A172 (cell line): ENCODE measurements around the gene NRTN. TPM values are rescaled to one million over a fixed set of nuclear protein-coding genes. Genes with fewer than 3 reads are reported as not detected.

Source experiments
- DNase-seq: peaks from one replicate; pipeline ENCODE4 v3.0.0-alpha.2; 2015; ENCODE audit warnings: low spot score
- total RNA-seq: library from RNA; depleted of rRNA; stranded (reverse); fragments of >200 nt; shearing (Covaris generic); gene quantifications from 2 replicates; pipeline ENCODE4 v1.2.3, GENCODE V29; 2014

Gene NRTN
- total RNA-seq, 1 experiment from 2014 or later = not detected

DNA sequence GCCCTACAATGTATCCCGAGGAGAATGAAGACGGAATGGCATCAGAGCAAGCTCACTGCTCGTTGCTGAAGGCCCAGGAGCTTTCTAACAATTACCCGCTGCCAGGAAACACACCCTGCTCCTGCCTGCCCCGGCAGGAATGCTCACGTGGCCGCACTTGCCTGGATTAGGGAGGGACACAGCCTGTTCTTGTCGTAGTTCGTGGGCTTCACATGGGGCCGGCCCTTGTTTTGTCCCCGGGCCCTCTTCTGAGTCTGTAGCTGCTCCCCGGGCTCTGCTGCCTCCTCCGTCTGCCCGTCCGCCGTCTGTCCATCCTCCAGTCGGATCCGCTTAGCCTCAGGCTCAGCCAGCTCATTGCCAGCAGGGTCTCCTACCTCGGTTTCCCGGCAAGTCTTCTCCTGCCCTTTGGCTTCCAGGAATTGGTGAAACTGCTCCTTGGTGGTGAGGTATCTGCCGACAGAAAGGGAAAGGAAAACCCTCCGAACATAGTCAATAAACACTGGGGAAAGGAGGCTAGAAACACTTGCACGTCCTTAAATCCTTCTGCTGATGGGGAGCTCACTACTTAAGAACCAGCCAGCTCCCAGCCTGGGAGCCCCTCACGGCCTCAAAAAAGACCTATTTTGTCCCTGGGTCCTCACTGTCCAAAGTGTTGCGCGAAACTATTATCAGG is 14.8 kb upstream of the NRTN start:
- no peak for DNase-seq

DNA sequence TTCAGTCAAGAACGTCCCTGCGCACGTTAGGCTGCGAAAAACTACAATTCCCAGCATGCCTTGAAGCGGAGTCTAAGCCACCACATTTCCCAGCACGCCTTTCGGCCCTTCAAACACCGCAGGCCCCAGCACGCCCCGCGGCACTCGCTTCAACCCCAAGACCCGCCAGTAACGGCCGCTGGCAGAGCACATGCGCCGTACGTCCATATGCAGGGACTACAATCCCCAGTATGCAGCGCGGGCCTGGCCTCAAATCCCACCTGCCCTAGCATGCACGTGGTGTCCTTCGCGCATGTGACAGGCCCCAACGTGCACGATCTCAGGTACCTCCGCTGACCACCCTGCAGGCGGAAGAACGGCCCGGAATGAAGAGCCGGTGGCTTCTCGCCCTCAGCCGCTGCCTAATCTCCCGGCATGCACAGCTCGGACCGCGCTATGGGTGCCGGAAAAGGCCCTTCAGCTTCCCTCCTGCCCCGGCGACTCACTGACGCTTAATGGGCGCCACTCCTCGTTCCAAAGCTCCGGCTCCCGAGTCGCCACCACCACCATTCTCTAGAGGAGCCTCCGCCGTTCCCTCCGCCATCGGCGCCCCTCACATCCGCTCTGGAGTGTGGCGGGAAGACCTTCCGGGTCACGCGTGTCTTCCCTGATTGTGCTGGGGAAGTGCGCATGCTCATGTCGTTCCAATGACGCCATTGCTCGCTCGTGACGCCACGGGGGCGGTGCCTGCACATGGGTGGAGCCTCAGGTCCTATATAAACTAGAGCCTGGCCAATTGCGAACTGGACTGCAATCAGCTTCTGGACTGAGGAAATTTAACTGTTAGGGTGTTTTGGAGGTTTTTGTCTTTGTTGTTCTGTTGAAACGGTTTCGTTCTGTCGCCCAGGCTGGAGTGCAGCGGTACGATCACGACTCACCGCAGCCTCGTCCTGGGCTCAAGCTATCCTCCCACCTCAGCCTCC is 14.0 kb upstream of the NRTN start, which contains the start of gene DUS3L:
Gene DUS3L, minus strand, starts transcription at position 605 of the 962 bp plus-strand sequence. Its CDS starts 22 bp downstream, at position 583.
- DNase-seq = peak; percentile 97

DNA sequence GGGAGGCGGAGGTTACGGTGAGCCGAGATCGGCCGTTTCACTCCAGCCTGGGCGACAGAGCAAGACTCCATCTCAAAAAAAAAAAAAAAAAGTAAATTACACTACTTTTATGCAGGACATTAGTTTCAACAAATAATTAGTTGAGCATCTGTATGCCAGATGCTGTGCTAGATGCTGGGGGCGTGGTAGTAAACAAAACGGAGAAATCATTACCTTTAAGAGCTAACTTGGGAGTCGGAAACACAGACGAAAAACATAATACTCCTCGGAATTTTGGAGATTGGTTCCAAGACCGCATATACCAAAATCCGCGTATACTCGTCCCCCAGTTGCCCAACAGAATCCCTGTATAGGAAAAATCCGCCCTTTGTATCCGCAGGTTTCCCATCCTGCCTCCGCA is 12.6 kb upstream of the NRTN start:
- no peak for DNase-seq

DNA sequence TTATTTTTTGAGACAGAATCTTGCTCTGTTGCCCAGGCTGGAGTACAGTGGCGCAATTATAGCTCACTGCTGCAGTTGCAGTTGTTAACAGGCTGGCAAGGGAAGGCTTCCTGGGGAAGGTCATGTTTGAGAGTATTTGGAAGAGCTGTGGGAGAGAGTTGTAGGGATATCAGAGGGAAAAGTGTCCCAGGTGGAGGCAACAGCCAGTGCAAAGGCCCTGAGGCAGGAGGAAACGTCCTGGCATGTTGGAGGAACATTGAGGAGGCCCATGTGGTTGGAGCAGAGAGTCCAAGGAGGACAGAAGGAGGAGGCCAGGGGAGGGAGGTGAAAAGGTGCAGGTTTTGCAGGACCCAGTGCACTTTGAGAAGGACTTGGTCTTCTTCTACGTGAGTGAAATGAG is 11.7 kb upstream of the NRTN start:
- DNase-seq = no peak

DNA sequence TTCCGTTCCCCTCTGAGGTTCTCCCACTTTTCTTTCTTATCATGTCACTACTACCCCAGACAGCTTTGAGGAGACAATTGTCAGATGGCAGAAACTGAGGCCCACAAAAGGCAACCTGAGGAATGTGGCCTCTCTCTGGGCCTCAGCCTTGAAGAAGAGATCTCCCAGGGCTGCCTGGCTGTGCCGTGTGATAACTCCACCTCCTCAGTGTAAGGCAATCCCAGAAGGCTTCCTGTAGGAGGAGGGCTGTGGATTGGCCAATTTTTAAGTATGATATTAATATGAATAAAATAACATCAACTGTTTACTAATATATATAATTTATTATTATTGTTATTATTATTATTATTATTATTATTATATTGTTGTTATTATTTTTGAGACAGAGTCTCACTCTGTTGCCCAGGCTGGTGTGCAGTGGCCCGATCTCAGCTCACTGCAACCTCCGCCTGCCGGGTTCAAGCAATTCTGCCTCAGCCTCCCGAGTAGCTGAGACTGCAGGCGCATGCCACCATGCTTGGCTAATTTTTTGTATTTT is 9.4 kb upstream of the NRTN start:
- DNase-seq = no peak

DNA sequence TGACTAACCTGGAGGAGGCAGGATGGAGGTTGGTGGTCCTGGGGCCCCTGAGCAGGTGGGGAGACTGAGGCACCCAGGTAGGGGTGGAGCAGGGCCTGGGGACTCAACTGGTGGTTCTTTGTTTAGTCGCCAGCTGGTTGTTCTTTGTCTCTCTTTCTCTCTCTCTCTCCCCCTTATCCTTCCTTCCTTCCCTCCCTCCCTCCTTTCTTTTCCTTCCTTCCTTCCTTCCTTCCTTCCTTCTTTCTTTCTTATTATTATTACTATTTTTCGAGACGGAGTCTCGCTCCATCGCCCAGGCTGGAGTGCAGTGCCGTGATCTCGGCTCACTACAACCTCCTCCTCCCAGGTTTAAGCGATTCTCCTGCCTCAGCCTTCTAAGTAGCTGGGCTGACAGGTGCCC is 6.6 kb upstream of the NRTN start:
- DNase-seq = no peak

DNA sequence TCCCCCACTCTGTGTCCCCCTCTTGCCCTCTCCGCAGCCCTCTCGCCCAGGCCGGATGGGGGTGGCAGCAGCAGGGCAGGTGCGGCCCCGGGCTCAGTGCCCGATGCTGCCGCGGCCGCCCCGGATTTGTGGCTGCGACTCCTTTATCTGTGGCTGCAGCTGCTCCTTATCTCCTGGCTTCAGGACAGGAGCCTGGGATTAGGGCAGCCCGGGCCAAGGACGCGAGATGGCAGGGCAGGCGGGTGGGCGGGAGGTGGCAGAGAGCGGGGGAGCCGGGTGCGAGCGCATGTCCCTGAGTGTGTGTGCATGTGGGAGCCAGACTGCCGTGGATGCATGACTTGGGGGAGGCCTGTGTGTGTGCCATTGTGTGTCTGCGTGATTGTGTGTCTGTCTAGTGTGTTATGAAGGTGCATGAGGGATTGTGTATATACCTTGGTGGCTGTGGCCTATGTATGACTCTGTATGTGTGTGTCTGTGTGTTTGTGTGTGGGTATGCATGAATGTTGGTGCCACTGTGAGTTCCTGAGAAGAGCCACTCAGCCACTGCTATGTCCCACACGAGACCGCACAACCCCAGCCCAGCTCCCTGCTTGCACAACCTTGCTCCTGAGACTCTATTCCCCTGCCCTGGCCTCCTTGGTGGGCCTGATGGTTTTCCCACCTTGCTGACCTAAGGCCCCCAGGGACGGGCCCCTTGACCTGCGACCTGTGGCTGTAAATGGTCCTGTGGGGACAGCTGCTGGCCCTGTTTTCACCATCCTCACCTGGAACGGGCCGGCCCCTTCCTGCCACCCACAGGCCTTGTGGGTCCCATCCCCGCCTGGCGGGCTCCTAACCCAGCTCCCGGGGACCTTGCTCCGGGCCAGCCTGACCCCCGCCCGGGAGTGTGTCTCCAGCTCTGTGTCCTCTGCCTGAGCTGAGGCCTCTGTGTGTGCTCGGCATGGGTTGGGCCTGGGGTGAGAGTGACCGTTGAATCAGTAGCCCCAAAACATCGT is 5.3 kb upstream of the NRTN start:
- no peak for DNase-seq

DNA sequence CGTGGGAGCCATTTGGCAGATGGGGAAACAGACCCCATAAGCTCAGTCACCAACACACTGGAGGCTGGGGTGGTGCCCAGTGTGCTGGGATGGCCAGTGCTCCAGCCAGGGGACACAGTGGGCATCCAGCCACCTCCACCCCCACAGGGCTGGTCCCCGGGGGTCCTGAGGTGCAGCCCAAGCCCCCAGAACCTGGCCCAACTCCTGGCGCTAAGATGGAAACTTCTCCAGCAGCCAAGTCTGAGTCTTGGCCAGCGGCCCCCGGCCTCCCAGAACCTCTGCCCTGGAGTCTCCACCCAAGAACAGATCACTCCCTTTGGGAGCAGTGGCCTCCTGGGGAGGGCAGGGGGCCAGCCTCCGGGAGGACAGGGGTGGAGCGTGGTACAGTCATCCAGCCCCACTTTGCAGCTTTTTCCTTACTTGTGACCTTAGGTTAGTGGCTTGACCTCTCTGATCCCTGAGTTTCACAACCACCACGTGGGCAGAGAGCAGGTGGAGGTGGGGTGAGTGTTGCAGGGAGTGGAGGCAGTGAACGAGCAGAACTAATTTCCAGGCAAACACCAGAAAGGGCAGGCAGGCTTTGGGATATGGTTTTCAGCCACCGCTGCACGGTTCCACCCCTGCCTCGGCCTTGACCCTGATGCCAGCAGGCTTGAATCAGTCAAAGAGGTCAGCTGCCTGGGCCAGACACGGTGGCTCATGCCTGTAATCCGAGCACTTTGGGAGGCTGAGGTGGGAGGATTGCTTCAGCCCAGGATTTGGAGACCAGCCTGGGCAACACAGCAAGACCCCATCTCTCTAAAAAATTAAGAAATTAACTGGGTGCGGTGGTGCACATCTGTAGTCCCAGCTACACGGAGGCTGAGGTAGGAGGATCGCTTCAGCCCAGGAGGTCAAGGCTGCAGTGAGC is 4.3 kb upstream of the NRTN start:
- DNase-seq = no peak

DNA sequence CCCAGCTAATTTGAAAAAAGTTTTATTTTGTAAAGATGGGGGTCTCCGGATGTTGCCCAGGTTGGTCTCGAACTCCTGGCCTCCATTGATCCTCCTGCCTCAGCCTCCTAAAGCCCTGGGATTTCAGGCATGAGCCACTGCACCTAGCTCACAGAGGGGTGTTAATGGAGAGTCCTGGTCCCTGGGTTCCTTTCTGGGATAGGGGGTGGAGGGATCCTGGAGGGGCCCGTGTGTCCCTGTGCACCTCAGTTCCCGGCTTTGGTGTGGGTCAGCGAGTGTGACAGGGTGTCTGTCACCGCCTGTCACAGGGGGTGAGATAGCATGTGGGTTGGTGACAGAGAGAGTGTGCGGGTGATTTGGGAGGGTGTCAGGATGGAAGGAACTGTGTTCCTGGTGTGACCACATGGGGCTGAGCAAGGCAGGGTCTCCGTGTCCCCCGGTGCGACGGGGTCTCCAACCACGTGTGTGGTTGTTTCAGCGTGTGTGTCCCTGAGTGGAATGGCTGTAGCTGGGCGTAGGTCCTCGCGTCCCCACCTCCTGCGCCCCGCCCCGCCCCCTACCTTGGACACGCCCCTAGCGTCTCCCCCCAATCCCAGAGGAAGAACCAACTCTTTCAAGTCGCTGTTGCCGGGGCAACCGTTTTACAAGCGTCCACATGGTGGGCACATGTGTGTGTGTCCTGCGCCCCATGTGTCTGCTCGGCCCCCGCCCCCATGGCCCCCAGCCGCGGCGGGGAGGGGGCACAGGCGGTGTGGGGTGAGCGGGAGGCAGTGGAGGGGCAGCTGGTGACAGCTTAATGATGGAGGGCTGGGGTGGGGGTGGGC is 2.9 kb upstream of the NRTN start:
- DNase-seq = no peak

DNA sequence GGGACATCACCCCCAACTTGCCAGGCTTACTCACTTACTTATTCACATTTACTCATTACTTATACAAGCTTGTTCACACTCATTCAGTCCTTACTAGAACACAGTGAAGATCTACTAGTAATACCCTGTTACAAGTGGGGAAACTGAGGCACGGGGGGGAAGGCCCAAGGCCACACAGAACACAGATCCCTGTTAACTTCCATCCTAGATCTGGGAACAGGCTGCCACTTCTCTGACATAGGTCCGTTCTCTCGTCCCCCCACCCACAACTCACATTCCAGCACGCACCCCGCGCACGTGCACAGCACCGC is 1.5 kb upstream of the NRTN start:
- DNase-seq = no peak

DNA sequence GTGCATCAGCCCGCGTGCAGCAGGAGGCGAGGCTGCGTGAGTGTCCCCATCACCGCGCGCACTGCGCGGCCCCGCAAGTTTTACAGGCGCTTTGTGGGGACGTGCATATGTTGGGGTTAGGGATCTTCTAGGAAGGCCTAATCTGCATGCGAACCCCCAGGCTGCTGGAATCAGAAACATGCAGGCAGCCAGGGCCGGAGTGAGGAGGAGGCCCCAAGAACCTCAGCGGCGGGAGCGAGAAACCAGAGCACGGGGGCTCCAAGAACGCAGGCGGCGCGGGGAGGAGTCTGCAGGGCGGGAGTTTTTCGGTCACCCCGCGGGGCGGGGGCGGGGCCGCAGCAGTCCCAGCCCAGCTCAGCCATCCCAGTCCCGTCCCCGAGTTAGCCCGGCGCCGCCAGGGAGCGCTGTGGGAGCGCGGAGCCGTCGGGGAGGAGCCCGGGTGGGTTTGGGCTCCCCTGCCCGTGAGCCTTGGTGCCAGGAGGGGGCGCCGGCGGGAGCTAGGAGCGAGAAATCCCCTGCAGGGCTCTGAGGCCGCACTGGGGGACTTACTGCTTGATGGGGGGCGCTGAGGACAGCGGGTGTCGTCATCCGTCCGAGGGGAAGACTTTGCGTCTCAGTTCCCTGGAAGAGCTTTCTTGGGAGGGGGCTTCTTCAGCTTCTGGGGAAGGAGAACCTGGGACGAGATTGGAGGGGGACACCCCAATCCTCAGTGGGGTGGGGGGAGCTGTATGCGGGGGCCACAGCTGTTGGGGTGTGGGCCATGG is 933 bp upstream of the NRTN start:
- DNase-seq = peak; percentile 73

DNA sequence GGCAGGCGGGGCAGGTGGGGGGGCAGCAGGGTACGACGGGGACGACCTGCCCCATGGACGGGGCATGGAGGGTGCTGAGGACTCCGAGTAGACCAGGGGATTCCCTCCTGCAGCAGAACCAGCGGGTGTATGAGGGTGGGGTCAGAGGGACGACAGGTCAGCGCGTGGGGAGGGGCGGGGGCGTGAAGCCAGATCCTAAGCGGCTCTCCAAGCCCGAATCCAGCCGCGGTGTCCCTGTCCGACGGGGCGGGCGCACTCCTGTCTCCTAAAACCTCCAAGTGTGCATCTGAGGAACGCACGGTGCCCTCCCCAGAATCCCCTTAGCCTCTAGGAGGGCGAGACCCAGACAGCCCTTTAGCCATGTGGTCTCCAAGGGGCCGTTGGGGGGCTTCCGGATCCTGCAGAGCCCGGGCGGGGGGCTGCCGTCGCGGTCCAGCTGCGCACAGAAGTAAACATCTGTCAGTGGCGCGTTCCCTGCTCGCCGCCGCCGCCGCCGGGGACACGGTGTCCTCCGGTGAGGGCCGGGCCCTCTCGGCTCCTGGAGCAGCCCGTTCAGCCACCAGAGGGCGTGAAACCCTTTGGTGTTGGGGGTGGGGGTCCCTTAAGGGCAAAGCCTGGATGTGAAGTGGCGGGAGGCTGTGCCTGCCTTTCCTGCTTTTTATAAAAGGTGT is 730 bp downstream of the NRTN start:
- DNase-seq = no peak

DNA sequence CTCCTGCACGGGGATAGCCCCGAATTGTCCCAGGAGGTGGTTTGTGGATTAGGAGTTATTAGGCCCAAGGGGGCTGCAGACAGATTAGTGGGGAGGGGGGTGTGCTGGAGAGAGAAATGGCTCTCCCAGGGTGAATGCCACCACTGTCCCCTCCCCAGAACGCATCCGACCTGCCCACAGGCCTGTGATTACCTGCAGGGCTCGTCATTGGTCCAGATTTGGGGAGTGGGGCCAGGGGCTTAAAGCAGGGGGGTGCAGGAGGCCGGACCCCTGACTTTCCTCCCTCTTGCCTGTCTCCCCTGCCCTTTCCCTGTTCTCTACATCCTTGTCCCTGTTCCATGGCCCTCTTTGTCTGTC is 1.2 kb downstream of the NRTN start:
- DNase-seq = no peak

DNA sequence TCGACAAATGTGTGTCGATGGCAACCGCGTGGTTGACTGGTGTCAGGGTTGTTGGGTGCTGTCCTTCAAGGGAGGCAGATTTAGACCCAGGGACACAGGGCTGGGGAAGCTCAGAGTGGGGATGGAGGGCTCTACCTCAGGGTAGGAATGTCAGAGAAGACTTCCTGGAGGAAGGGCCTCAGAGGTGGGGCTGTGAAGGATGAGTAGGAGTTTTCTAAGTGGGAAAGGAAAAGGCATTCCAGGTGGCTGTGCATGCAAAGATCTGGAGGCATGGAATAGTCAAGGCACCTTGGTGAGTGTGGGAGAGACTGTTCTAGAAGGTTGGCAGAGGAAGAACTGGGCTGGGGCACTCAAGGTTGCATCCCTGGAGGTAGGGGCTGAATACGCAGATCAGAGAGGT is 2.0 kb downstream of the NRTN start:
- DNase-seq = no peak

DNA sequence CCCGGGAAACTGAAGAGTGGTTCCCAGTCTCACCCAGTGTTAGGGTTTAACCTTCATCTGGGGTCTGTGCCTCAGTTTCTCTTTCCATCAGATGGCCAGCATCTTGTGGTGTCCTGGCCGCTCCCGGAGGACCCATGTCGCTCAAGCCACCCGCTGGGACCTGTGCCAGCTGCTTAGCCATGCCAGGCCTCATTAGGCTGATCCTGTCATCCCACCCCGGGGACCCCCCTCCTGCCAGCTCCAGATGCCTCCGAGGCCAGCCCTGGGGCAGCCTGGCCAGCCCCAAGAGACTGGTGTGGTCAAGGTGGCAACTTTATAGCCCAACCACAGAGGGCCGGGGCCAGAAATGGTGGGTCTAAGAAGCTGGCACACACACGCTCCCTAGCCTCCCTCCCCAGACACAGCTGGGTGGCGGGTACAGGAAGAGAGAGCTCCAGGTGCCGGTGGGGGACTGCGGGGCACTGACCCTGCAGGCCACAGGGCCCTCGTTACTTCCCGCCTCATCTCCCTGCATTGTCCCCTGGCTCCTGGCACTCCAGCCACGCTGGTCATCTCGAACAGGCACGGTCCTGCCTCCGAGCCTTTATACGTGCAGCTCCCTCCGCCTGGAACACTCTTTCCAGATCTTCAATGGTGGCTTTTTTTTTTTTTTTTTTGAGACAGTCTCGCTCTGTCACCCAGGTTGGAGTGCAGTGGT is 3.4 kb downstream of the NRTN start:
- no peak for DNase-seq

DNA sequence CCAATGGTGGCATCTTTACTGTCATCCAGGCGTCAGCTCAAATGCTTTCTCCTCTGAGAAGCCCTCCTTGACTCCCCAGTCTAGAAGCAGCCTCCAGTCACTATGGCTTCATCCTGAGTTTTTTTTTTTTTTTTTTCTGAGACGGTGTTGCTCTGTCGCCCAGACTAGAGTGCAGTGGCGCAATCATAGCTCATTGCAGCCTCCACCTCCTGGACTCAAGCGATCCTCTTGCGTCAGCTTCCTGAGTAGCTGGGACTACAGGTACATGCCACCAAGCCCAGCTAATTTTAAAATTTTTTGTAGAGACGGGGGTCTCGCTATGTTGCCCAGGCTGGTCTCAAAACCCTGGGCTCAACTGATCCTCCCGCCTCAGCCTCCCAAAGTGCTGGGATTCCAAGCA is 4.2 kb downstream of the NRTN start:
- no peak for DNase-seq

DNA sequence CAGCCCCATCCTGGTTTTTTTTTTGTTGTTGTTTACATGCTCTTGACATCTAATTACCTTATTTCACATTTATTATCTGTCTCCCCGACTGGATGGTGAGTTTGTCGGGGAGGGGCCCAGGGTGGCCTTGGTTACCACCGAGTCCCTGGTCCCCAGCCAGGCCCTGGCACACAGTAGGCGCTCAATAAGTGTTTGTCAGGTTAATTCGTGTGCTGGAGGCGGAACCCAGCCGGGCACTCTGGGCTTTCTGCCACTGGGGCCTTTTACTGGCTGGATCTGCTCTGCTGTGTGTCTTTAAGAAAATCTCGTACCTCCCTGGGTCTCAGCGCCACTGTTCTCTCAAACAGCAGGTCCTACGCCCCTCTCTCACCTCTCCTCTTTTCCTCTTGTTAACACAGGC is 4.6 kb downstream of the NRTN start:
- no peak for DNase-seq

DNA sequence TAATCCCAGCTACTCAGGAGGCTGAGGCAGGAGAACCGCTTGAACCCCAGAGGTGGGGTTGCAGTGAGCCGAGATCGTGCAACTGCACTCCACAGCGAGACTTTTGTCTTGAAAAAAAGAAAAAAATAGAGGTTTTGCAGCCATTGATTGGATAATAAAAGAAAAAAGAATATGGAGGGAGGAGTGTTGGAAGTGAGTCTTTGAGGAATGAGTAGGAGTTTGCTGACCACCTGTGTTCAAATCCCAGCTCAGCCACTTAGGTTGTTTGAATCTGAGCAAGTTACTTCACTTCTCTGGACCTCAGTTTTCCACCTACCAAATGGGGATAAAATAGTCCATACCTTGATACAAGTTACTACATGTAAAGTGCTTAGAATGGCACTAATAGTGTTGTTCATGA is 6.2 kb downstream of the NRTN start:
- DNase-seq = no peak
